Mesendoderm (in vitro differentiated cells): ENCODE measurements around the gene TAF1C.

Experiments used
- DNase-seq: peaks from one replicate; pipeline ENCODE4 v3.0.0; 2013
- H2AK5ac ChIP-seq: 2 replicates; pipeline ENCODE4 v1.6.1; 2013; ENCODE audit warnings: low read length, inconsistent platforms
- H2BK120ac ChIP-seq: 2 replicates; pipeline ENCODE4 v1.6.1; 2013; ENCODE audit warnings: low read depth, mild to moderate bottlenecking, low read length, moderate library complexity, mixed read lengths
- H2BK15ac ChIP-seq: replicated peaks from 2 replicates; pipeline ENCODE4 v1.6.1; 2013; ENCODE audit warnings: low read depth, mild to moderate bottlenecking, moderate library complexity
- H2BK5ac ChIP-seq: 2 replicates; pipeline ENCODE4 v1.6.1; 2013; ENCODE audit warnings: low read length, inconsistent platforms
- H3K18ac ChIP-seq: 2 replicates; pipeline ENCODE4 v1.6.1; 2013; ENCODE audit warnings: mild to moderate bottlenecking, low read length, mixed read lengths
- H3K23ac ChIP-seq: one replicate; pipeline ENCODE4 v1.6.1; 2013; ENCODE audit warnings: low read length
- H3K27ac ChIP-seq: 2 replicates; pipeline ENCODE4 v1.5.1; 2013; ENCODE audit warnings: low read depth, mild to moderate bottlenecking, inconsistent platforms, low read length, moderate library complexity
- H3K27me3 ChIP-seq: 2 replicates; pipeline ENCODE4 v1.6.1; 2013; ENCODE audit warnings: low read length, control low read depth, mild to moderate bottlenecking, inconsistent platforms; ENCODE audit not compliant: insufficient read depth, poor library complexity
- H3K36me3 ChIP-seq: 2 replicates; pipeline ENCODE4 v1.6.1; 2013; ENCODE audit warnings: low read length, inconsistent platforms; ENCODE audit not compliant: control insufficient read depth, insufficient read depth
- H3K4ac ChIP-seq: one replicate; pipeline ENCODE4 v1.6.1; 2013; ENCODE audit warnings: low read depth, mild to moderate bottlenecking, low read length, moderate library complexity
- H3K4me1 ChIP-seq: 2 replicates; pipeline ENCODE4 v1.6.1; 2013; ENCODE audit warnings: low read depth, low read length, inconsistent platforms; ENCODE audit not compliant: control insufficient read depth
- H3K4me2 ChIP-seq: 2 replicates; pipeline ENCODE4 v1.6.1; 2013; ENCODE audit warnings: low read length
- H3K4me3 ChIP-seq: 2 replicates; pipeline ENCODE4 v1.5.1; 2013; ENCODE audit warnings: mild to moderate bottlenecking, low read length
- H3K56ac ChIP-seq: one replicate; pipeline ENCODE4 v1.6.1; 2013; ENCODE audit warnings: low read length
- H3K79me1 ChIP-seq: 2 replicates; pipeline ENCODE4 v1.6.1; 2013; ENCODE audit warnings: low read length, inconsistent platforms
- H3K79me2 ChIP-seq: 2 replicates; pipeline ENCODE4 v1.6.1; 2013; ENCODE audit warnings: mild to moderate bottlenecking, low read length; ENCODE audit not compliant: control insufficient read depth, insufficient read depth
- H3K9ac ChIP-seq: 2 replicates; pipeline ENCODE4 v1.6.1; 2013; ENCODE audit warnings: low read length, inconsistent platforms
- H4K5ac ChIP-seq: one replicate; pipeline ENCODE4 v1.6.1; 2013; ENCODE audit warnings: low read length
- H4K8ac ChIP-seq: one replicate; pipeline ENCODE4 v1.6.1; 2013; ENCODE audit warnings: low read depth, mild to moderate bottlenecking, control low read depth, low read length, moderate library complexity
- WGBS: extraction: QIAGEN DNeasy Blood & Tissue Kit; methylation state at CpG from one replicate; pipeline ENCODE4 v1.1.7; 2013; ENCODE audit warnings: low lambda C conversion rate, missing lambda C conversion rate; ENCODE audit not compliant: insufficient coverage; ENCODE audit errors: extremely low coverage; 5-methylcytosine and 5-hydroxymethylcytosine counted together

Gene TAF1C

GRCh38 chr16:84181144-84181915 lies 5.5 kb downstream of the TAF1C start:
- H4K5ac ChIP-seq = no peak overlapping the region
- no peak overlapping the region for H3K18ac ChIP-seq
- no peak overlapping the region for H2BK15ac ChIP-seq
- no peak overlapping the region for H3K4ac ChIP-seq
- H3K9ac ChIP-seq = no peak overlapping the region
- no peak for DNase-seq
- H3K79me2 ChIP-seq = peaks cover 14% of the 10 kb centered on the region
- no peak overlapping the region for H3K23ac ChIP-seq
- WGBS = no CpG with 5 or more reads among the region's 41 CpGs
- H2AK5ac ChIP-seq = no peak overlapping the region
- no peaks in the 10 kb centered on the region for H3K27me3 ChIP-seq
- H3K4me1 ChIP-seq = no peaks in the 10 kb centered on the region
- H3K56ac ChIP-seq = no peak overlapping the region
- no peak overlapping the region for H3K4me2 ChIP-seq
- no peak overlapping the region for H4K8ac ChIP-seq
- H3K27ac ChIP-seq = no peak overlapping the region
- no peak overlapping the region for H3K4me3 ChIP-seq
- no peak overlapping the region for H2BK120ac ChIP-seq
- no peak overlapping the region for H2BK5ac ChIP-seq
- peaks cover 19% of the 10 kb centered on the region for H3K79me1 ChIP-seq
- peaks cover 8% of the 10 kb centered on the region for H3K36me3 ChIP-seq

GRCh38 chr16:84180519-84181140 lies 6.2 kb downstream of the TAF1C start:
- H2AK5ac ChIP-seq = no peak overlapping the region
- WGBS = no CpG with 5 or more reads among the region's 21 CpGs
- peaks cover 8% of the 10 kb centered on the region for H3K36me3 ChIP-seq

GRCh38 chr16:84179612-84180320 lies 7.1 kb downstream of the TAF1C start:
- Histone ChIP-seq H4K8ac (no peak overlapping the region), H2BK5ac (no peak overlapping the region), H2BK120ac (no peak overlapping the region), H3K27me3 (no peaks in the 10 kb centered on the region), H3K56ac (no peak overlapping the region), H3K4me1 (no peaks in the 10 kb centered on the region), H3K4me3 (no peak overlapping the region), H2AK5ac (no peak overlapping the region), H3K23ac (no peak overlapping the region), H3K18ac (no peak overlapping the region), H3K4me2 (no peak overlapping the region), H3K79me1 (peaks cover 15% of the 10 kb centered on the region), H3K79me2 (peaks cover 5% of the 10 kb centered on the region), H3K36me3 (peaks cover 8% of the 10 kb centered on the region), H3K9ac (no peak overlapping the region), H3K27ac (no peak overlapping the region), H3K4ac (no peak overlapping the region), H4K5ac (no peak overlapping the region), H2BK15ac (no peak overlapping the region)
- WGBS = no CpG with 5 or more reads among the region's 33 CpGs
- DNase-seq = no peak

More at GRCh38 chr16:84180519-84181140, 6.2 kb downstream of the TAF1C start:
- Histone ChIP-seq H3K56ac (no peak overlapping the region), H3K4me3 (no peak overlapping the region), H4K5ac (no peak overlapping the region), H3K4ac (no peak overlapping the region), H2BK120ac (no peak overlapping the region), H3K79me1 (peaks cover 17% of the 10 kb centered on the region), H3K9ac (no peak overlapping the region), H3K23ac (no peak overlapping the region), H2BK15ac (no peak overlapping the region), H2BK5ac (no peak overlapping the region), H4K8ac (no peak overlapping the region), H3K27ac (no peak overlapping the region), H3K4me1 (no peaks in the 10 kb centered on the region), H3K27me3 (no peaks in the 10 kb centered on the region), H3K79me2 (peaks cover 9% of the 10 kb centered on the region), H3K18ac (no peak overlapping the region), H3K4me2 (no peak overlapping the region)
- no peak for DNase-seq

- no peak for DNase-seq
- no peak overlapping the region for H2BK15ac ChIP-seq
- H3K79me2 ChIP-seq = no peaks in the 10 kb centered on the region
- H3K23ac ChIP-seq = no peak overlapping the region
- no peak overlapping the region for H3K9ac ChIP-seq
- H3K56ac ChIP-seq = no peak overlapping the region
- no peak overlapping the region for H3K4ac ChIP-seq
- no CpG with 5 or more reads among the region's 28 CpGs for WGBS
- H4K8ac ChIP-seq = no peak overlapping the region
- no peaks in the 10 kb centered on the region for H3K4me1 ChIP-seq
- H3K27me3 ChIP-seq = no peaks in the 10 kb centered on the region
- H3K4me3 ChIP-seq = no peak overlapping the region
- peaks cover 8% of the 10 kb centered on the region for H3K79me1 ChIP-seq
- H2BK5ac ChIP-seq = no peak overlapping the region
- no peak overlapping the region for H3K18ac ChIP-seq
- H2AK5ac ChIP-seq = no peak overlapping the region
- no peak overlapping the region for H3K27ac ChIP-seq
- H2BK120ac ChIP-seq = no peak overlapping the region
- H3K36me3 ChIP-seq = peaks cover 8% of the 10 kb centered on the region
- no peak overlapping the region for H4K5ac ChIP-seq
- no peak overlapping the region for H3K4me2 ChIP-seq
These were observed 7.8 kb downstream of the TAF1C start for GRCh38 chr16:84178892-84179611.

GRCh38 chr16:84178146-84178765 lies 8.6 kb downstream of the TAF1C start:
- H3K27ac ChIP-seq = no peak overlapping the region
- H3K27me3 ChIP-seq = no peaks in the 10 kb centered on the region
- H3K18ac ChIP-seq = no peak overlapping the region
- WGBS = no CpG with 5 or more reads among the region's 15 CpGs
- no peak overlapping the region for H3K9ac ChIP-seq
- H4K8ac ChIP-seq = no peak overlapping the region
- peaks cover 5% of the 10 kb centered on the region for H3K36me3 ChIP-seq
- H4K5ac ChIP-seq = no peak overlapping the region
- H2BK5ac ChIP-seq = no peak overlapping the region
- no peaks in the 10 kb centered on the region for H3K4me1 ChIP-seq
- DNase-seq = no peak
- H3K23ac ChIP-seq = no peak overlapping the region
- no peak overlapping the region for H2AK5ac ChIP-seq
- no peak overlapping the region for H2BK120ac ChIP-seq
- no peak overlapping the region for H3K4me2 ChIP-seq
- H3K4me3 ChIP-seq = no peak overlapping the region
- peaks cover 5% of the 10 kb centered on the region for H3K79me1 ChIP-seq
- H3K4ac ChIP-seq = no peak overlapping the region
- no peak overlapping the region for H2BK15ac ChIP-seq
- H3K79me2 ChIP-seq = no peaks in the 10 kb centered on the region
- H3K56ac ChIP-seq = no peak overlapping the region
